HepG2 (cell line): ENCODE measurements around the gene BLOC1S4. TPM values are rescaled to one million over a fixed set of nuclear protein-coding genes. Genes with fewer than 3 reads are reported as not detected.

Source experiments
- FOSL2 ChIP-seq: sonication (generic); formaldehyde crosslinking; IDR thresholded peaks from 2 replicates; pipeline ENCODE4 v1.4.0; 2020; ENCODE audit warnings: missing genetic modification reagents
- FUBP1 ChIP-seq: sonication (generic); formaldehyde crosslinking; IDR thresholded peaks from 2 replicates; pipeline ENCODE4 v1.5.1; 2020; ENCODE audit warnings: missing genetic modification reagents, mild to moderate bottlenecking, borderline replicate concordance
- GATAD2A ChIP-seq: IDR thresholded peaks from 2 replicates; pipeline ENCODE4 v1.6.1; 2016
- MYNN ChIP-seq: sonication (generic); formaldehyde crosslinking; IDR thresholded peaks from 2 replicates; pipeline ENCODE4 v1.4.0; 2020; ENCODE audit warnings: mild to moderate bottlenecking, low read depth, missing genetic modification reagents
- NR2F6 ChIP-seq, 2 experiments: IDR thresholded peaks; 2 replicates each; pipeline ENCODE4 v1.6.1; 2016; ENCODE audit warnings: antibody characterized with exemption in 1 of 2, mild to moderate bottlenecking in 1 of 2
- RXRA ChIP-seq: sonication (generic); formaldehyde crosslinking; IDR thresholded peaks from 2 replicates; pipeline ENCODE4 v1.5.1; 2020; ENCODE audit warnings: missing genetic modification reagents
- SKI ChIP-seq: fragments of 450-650 bp; IDR thresholded peaks from one replicate; pipeline ENCODE4 v1.6.1; 2018; ENCODE audit warnings: mild to moderate bottlenecking; ENCODE audit not compliant: partially characterized antibody
- SRY ChIP-seq: sonication (generic); formaldehyde crosslinking; IDR thresholded peaks from 2 replicates; pipeline ENCODE4 v1.8.0; 2022; ENCODE audit warnings: mild to moderate bottlenecking, missing genetic modification reagents
- ZKSCAN1 ChIP-seq: fragments of 150-350 bp; IDR thresholded peaks from 2 replicates; pipeline ENCODE4 v1.6.1; 2014; ENCODE audit warnings: low read length
- ZNF143 ChIP-seq: sonication (generic); formaldehyde crosslinking; IDR thresholded peaks from 2 replicates; pipeline ENCODE4 v1.4.0; 2020; ENCODE audit warnings: missing genetic modification reagents
- ZNF343 ChIP-seq: sonication (generic); formaldehyde crosslinking; IDR thresholded peaks from 2 replicates; pipeline ENCODE4 v1.4.0; 2020; ENCODE audit warnings: mild to moderate bottlenecking, missing genetic modification reagents
- ZNF432 ChIP-seq: sonication (generic); formaldehyde crosslinking; IDR thresholded peaks from 2 replicates; pipeline ENCODE4 v1.5.0; 2020; ENCODE audit warnings: missing genetic modification reagents, mild to moderate bottlenecking, borderline replicate concordance
- ZNF773 ChIP-seq: sonication (generic); formaldehyde crosslinking; IDR thresholded peaks from 2 replicates; pipeline ENCODE4 v1.4.0; 2020; ENCODE audit warnings: missing genetic modification reagents, borderline replicate concordance
- ZSCAN9 ChIP-seq: IDR thresholded peaks from 2 replicates; pipeline ENCODE4 v1.6.1; 2016; ENCODE audit warnings: borderline replicate concordance
- polyA plus RNA-seq, 8 experiments: library from polyadenylated mRNA; depleted of rRNA in 3 of 8; stranded (reverse) in 7 of 8; unstranded in 1 of 8; fragments of >200 nt; fragmentation: Illumina TruSeq in 4 of 8; extraction: Trizol in 4 of 8; gene quantifications; 2 replicates each; pipeline versions ENCODE4 v1.2.1 to v1.2.3, GENCODE V29; 2011 to 2016; ENCODE audit warnings: low read depth in 4 of 8, missing spikeins in 1 of 8, mixed read lengths in 1 of 8; ENCODE audit not compliant: insufficient read depth in 1 of 8
- total RNA-seq, 5 experiments: library from RNA; depleted of rRNA; stranded (reverse); fragments of >200 nt; fragmentation: Illumina TruSeq; extraction: Trizol; gene quantifications; 2 replicates each; pipeline ENCODE4 v1.2.3, GENCODE V29; 2016; ENCODE audit warnings: low read depth in 1 of 5
- TF ChIP-seq, protein P1 (sequence below): sonication (generic); formaldehyde crosslinking; IDR thresholded peaks from 2 replicates; pipeline ENCODE4 v1.4.0; 2020; ENCODE audit warnings: missing genetic modification reagents, borderline replicate concordance
- TF ChIP-seq, protein P2 (sequence below): sonication (generic); formaldehyde crosslinking; IDR thresholded peaks from 2 replicates; pipeline ENCODE4 v1.9.0; 2021; ENCODE audit warnings: missing genetic modification reagents, mild to moderate bottlenecking, borderline replicate concordance
- TF ChIP-seq, protein P3 (sequence below), 2 experiments: fragments of 450-650 bp in 1 of 2; sonication (generic) in 1 of 2; formaldehyde crosslinking; IDR thresholded peaks; 2 replicates each; pipeline versions ENCODE4 v1.5.0 to v1.8.0; 2020 to 2022; ENCODE audit warnings: mild to moderate bottlenecking in 1 of 2, missing genetic modification reagents in 1 of 2
- TF ChIP-seq, protein P4 (sequence below): sonication (generic); formaldehyde crosslinking; IDR thresholded peaks from 2 replicates; pipeline ENCODE4 v1.8.1; 2022; ENCODE audit warnings: low read depth, mild to moderate bottlenecking, missing genetic modification reagents

BLOC1S4 gene
- total and polyA plus RNA-seq, 2 of the 13 experiments (the other 11 are each of a cell fraction or from before 2014, with no cell fraction given): 15.5 to 20.9 TPM

DNA sequence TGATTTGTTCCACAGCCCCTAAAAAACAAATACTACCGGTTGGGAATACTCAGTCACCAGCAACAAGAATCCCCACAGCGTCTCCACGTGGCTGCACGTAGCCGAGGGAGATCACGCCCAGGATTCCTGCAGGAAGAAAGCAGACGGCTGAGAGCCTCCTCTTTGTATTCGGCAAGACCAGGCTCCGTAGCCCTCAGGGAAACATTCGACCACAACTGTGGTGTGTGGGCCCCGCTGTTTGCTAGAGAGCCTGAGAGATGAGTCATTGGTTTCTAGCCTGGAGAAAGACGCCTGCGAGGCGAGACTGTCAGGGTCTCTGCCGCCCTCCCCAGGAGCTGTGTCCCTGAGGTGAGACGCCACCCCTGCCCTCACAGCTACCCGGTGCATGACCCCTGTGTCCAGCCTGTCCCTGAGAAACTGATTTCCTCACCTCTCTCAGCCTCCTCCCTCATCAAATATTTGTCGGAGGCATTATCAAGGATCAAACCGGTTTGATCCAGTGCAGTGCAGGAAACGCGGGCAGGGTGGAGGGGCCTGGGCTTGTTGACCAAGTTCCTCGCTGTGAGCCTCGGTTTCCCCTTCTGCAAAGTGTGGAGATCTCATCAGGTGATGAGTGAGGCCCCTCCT lies 27.0 kb upstream of the BLOC1S4 start (continued):
- TF ChIP-seq, protein P1, sequence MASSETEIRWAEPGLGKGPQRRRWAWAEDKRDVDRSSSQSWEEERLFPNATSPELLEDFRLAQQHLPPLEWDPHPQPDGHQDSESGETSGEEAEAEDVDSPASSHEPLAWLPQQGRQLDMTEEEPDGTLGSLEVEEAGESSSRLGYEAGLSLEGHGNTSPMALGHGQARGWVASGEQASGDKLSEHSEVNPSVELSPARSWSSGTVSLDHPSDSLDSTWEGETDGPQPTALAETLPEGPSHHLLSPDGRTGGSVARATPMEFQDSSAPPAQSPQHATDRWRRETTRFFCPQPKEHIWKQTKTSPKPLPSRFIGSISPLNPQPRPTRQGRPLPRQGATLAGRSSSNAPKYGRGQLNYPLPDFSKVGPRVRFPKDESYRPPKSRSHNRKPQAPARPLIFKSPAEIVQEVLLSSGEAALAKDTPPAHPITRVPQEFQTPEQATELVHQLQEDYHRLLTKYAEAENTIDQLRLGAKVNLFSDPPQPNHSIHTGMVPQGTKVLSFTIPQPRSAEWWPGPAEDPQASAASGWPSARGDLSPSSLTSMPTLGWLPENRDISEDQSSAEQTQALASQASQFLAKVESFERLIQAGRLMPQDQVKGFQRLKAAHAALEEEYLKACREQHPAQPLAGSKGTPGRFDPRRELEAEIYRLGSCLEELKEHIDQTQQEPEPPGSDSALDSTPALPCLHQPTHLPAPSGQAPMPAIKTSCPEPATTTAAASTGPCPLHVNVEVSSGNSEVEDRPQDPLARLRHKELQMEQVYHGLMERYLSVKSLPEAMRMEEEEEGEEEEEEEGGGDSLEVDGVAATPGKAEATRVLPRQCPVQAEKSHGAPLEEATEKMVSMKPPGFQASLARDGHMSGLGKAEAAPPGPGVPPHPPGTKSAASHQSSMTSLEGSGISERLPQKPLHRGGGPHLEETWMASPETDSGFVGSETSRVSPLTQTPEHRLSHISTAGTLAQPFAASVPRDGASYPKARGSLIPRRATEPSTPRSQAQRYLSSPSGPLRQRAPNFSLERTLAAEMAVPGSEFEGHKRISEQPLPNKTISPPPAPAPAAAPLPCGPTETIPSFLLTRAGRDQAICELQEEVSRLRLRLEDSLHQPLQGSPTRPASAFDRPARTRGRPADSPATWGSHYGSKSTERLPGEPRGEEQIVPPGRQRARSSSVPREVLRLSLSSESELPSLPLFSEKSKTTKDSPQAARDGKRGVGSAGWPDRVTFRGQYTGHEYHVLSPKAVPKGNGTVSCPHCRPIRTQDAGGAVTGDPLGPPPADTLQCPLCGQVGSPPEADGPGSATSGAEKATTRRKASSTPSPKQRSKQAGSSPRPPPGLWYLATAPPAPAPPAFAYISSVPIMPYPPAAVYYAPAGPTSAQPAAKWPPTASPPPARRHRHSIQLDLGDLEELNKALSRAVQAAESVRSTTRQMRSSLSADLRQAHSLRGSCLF (CRISPR knock-in tag): no peak
- TF ChIP-seq SKI (peak; percentile 43), MYNN (no peak), NR2F6 (IDR thresholded peaks at IDR 0.05) (peak; percentile 57), NR2F6 (CRISPR knock-in tag; IDR thresholded peaks at IDR 0.05) (peak; percentile 68; the same call in 1 of the 2 replicates), ZNF343 (CRISPR knock-in tag) (0 out of 2 replicates have a peak, but pooled peaks have one; percentile 35), GATAD2A (CRISPR knock-in tag) (peak; percentile 52), FUBP1 (CRISPR knock-in tag) (no peak), ZSCAN9 (CRISPR knock-in tag) (peak; percentile 22; the same call in 1 of the 2 replicates), ZNF773 (CRISPR knock-in tag) (no peak), ZNF432 (CRISPR knock-in tag) (no peak), SRY (CRISPR knock-in tag) (peak; percentile 46; the same call in 1 of the 2 replicates), ZKSCAN1 (no peak), ZNF143 (CRISPR knock-in tag) (no peak), FOSL2 (CRISPR knock-in tag) (peak; percentile 97), RXRA (CRISPR knock-in tag) (peak; percentile 69; the same call in 1 of the 2 replicates)
- TF ChIP-seq, protein P2, sequence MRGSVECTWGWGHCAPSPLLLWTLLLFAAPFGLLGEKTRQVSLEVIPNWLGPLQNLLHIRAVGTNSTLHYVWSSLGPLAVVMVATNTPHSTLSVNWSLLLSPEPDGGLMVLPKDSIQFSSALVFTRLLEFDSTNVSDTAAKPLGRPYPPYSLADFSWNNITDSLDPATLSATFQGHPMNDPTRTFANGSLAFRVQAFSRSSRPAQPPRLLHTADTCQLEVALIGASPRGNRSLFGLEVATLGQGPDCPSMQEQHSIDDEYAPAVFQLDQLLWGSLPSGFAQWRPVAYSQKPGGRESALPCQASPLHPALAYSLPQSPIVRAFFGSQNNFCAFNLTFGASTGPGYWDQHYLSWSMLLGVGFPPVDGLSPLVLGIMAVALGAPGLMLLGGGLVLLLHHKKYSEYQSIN (CRISPR knock-in tag): no peak
- TF ChIP-seq, protein P3, sequence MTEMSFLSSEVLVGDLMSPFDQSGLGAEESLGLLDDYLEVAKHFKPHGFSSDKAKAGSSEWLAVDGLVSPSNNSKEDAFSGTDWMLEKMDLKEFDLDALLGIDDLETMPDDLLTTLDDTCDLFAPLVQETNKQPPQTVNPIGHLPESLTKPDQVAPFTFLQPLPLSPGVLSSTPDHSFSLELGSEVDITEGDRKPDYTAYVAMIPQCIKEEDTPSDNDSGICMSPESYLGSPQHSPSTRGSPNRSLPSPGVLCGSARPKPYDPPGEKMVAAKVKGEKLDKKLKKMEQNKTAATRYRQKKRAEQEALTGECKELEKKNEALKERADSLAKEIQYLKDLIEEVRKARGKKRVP (CRISPR knock-in tag; IDR thresholded peaks at IDR 0.05): no peak
- TF ChIP-seq, protein P4, sequence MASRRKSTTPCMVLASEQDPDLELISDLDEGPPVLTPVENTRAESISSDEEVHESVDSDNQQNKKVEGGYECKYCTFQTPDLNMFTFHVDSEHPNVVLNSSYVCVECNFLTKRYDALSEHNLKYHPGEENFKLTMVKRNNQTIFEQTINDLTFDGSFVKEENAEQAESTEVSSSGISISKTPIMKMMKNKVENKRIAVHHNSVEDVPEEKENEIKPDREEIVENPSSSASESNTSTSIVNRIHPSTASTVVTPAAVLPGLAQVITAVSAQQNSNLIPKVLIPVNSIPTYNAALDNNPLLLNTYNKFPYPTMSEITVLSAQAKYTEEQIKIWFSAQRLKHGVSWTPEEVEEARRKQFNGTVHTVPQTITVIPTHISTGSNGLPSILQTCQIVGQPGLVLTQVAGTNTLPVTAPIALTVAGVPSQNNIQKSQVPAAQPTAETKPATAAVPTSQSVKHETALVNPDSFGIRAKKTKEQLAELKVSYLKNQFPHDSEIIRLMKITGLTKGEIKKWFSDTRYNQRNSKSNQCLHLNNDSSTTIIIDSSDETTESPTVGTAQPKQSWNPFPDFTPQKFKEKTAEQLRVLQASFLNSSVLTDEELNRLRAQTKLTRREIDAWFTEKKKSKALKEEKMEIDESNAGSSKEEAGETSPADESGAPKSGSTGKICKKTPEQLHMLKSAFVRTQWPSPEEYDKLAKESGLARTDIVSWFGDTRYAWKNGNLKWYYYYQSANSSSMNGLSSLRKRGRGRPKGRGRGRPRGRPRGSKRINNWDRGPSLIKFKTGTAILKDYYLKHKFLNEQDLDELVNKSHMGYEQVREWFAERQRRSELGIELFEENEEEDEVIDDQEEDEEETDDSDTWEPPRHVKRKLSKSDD (CRISPR knock-in tag): no peak
